Neural crest cell (in vitro differentiated cells): ENCODE results near the gene USP40. TPM values are rescaled to one million over a fixed set of nuclear protein-coding genes. Genes with fewer than 3 reads are reported as not detected.
A peak's percentile ranks its signal among the peaks of the same experiment; 100 is the strongest.

Source experiments
- DNase-seq: peaks from one replicate; pipeline ENCODE4 v3.0.0; 2021; ENCODE audit warnings: low read depth, mixed read lengths, low spot score
- H3K27ac Mint-ChIP-seq: one replicate; pipeline ENCODE4 v1.8.0; 2021; ENCODE audit warnings: mild to moderate bottlenecking, mixed read lengths; ENCODE audit not compliant: unreplicated experiment
- H3K27me3 Mint-ChIP-seq: 2 replicates; pipeline ENCODE4 v1.8.0; 2021; ENCODE audit warnings: low read depth, mild to moderate bottlenecking, mixed read lengths
- H3K36me3 Mint-ChIP-seq: 2 replicates; pipeline ENCODE4 v1.8.0; 2021; ENCODE audit warnings: low read depth, mild to moderate bottlenecking, mixed read lengths
- H3K4me1 Mint-ChIP-seq: 2 replicates; pipeline ENCODE4 v1.8.0; 2021; ENCODE audit warnings: mixed read lengths
- H3K4me3 Mint-ChIP-seq: one replicate; pipeline ENCODE4 v1.8.0; 2021; ENCODE audit warnings: mild to moderate bottlenecking, mixed read lengths
- H3K9me3 Mint-ChIP-seq: 2 replicates; pipeline ENCODE4 v1.8.0; 2021; ENCODE audit warnings: mixed read lengths
- total RNA-seq: library from RNA; stranded (reverse); gene quantifications from 2 replicates; pipeline ENCODE4 v1.2.1, GENCODE V29; 2021
- TF ChIP-seq, protein P1 (sequence below): fragments of 200-600 bp; sonication (generic); conservative IDR thresholded peaks from 2 replicates; pipeline ENCODE4 v1.5.0; 2021; ENCODE audit warnings: antibody characterized with exemption, mild to moderate bottlenecking

Gene USP40
- total RNA-seq, 1 donor from 2014 or later, result 25.3 TPM

DNA sequence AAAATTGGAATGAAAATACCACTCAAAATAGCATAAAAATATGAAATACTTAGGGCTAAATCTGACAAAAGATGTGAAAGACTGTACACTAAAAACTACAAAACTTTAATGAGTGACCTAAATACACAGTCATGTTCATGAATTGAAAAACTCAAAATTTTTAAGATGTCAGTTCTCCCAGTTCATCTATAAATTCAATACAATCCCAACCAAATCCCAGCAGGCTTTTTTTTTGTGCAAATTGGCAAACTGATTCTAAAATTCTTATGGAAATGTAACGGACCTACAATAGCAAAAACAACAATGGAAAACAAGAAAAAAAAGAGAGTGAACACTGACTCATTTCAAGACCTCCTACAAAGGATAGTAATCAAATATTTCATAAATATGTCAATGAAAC, 4.4 kb upstream of the USP40 start:
- DNase-seq, result no peak
- TF ChIP-seq, protein P1, sequence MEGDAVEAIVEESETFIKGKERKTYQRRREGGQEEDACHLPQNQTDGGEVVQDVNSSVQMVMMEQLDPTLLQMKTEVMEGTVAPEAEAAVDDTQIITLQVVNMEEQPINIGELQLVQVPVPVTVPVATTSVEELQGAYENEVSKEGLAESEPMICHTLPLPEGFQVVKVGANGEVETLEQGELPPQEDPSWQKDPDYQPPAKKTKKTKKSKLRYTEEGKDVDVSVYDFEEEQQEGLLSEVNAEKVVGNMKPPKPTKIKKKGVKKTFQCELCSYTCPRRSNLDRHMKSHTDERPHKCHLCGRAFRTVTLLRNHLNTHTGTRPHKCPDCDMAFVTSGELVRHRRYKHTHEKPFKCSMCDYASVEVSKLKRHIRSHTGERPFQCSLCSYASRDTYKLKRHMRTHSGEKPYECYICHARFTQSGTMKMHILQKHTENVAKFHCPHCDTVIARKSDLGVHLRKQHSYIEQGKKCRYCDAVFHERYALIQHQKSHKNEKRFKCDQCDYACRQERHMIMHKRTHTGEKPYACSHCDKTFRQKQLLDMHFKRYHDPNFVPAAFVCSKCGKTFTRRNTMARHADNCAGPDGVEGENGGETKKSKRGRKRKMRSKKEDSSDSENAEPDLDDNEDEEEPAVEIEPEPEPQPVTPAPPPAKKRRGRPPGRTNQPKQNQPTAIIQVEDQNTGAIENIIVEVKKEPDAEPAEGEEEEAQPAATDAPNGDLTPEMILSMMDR, result no peak
- H3K9me3 Mint-ChIP-seq, result no peaks in the 10 kb centered on the region
- peak overlapping the region; percentile 19 for H3K27ac Mint-ChIP-seq
- H3K36me3 Mint-ChIP-seq, result no peaks in the 10 kb centered on the region
- H3K27me3 Mint-ChIP-seq, result peaks cover 11% of the 10 kb centered on the region
- peaks cover under 1% of the 10 kb centered on the region for H3K4me1 Mint-ChIP-seq
- no peak overlapping the region for H3K4me3 Mint-ChIP-seq

DNA sequence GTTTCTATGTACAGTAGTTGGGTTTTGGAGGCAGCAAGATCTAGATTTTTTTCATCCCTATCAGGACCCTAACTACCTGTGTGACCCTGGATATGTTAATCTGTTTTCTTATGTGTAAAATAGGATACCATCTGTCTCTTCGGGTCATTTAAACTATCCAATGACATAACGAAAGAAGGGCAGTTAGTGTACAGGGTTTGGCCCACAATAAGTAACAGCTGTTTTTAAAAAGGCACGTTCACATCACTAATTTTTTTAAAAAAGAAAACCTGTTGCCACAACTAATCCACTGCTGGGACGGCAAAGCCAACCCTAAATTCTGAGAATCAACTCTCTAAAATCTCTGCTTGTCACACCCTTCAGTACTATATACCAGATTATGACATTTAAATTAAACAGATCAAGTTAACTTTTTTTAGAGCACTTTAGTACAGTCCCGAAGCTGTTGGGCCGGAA, 869 bp downstream of the USP40 start:
- Mint-ChIP-seq H3K36me3 (peaks cover 6% of the 10 kb centered on the region), H3K9me3 (no peaks in the 10 kb centered on the region), H3K27me3 (peaks cover 5% of the 10 kb centered on the region), H3K4me3 (peak overlapping the region; percentile 99), H3K27ac (peak overlapping the region; percentile 59), H3K4me1 (peaks cover 6% of the 10 kb centered on the region)
- no peak for DNase-seq
- TF ChIP-seq, protein P1, result no peak

DNA sequence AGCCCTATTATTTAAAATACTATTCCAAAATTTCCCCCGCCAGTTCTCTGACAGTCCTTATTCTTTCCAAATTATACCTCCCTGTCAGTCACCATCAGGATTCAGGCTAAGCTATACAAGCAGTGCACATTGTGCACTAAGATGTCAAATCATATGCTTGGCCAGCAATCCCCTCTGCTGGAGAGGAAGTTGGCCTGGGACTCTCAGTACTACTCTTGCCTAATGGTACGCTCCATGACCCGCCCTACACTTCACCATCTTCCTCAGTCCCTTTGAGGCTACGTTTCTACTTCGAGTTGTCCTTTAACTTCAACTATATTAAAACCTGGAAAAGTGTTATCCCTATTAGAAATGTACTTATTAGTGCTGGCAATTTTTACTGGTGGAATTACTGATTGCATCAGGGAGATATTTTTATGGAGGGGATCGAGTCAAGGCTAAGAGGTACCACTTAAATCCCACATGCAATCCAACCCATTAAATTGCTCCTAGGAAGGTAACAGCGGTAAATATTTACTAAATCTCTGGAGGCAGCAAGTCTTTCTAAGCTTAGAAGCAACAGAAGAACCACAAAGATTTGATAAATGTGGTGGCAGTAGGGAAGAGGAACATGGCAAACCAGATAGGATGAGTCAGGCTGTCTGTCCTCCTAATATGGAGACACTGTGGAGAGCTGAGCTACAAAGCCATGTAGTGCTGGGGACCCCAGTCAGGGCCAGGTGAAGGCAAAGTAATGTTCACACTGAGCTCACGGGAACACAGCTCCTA, 2.7 kb downstream of the USP40 start:
- H3K27ac Mint-ChIP-seq, result peak overlapping the region; percentile 36
- peaks cover 6% of the 10 kb centered on the region for H3K4me1 Mint-ChIP-seq
- peaks cover 11% of the 10 kb centered on the region for H3K36me3 Mint-ChIP-seq
- TF ChIP-seq, protein P1, result no peak
- no peaks in the 10 kb centered on the region for H3K9me3 Mint-ChIP-seq
- DNase-seq, result no peak
- peak overlapping the region; percentile 43 for H3K4me3 Mint-ChIP-seq
- peaks cover 2% of the 10 kb centered on the region for H3K27me3 Mint-ChIP-seq

GRCh38 chr2:233556881-233557736, 9.5 kb downstream of the USP40 start:
- TF ChIP-seq, protein P1, result no peak
- DNase-seq, result no peak
- Mint-ChIP-seq H3K9me3 (no peaks in the 10 kb centered on the region), H3K27me3 (no peaks in the 10 kb centered on the region), H3K36me3 (peaks cover 13% of the 10 kb centered on the region), H3K4me1 (peaks cover 10% of the 10 kb centered on the region), H3K4me3 (no peak overlapping the region), H3K27ac (peak overlapping the region; percentile 53)

GRCh38 chr2:233553366-233553765, 13.2 kb downstream of the USP40 start:
- TF ChIP-seq, protein P1, result no peak
- Mint-ChIP-seq H3K9me3 (no peaks in the 10 kb centered on the region), H3K27ac (no peak overlapping the region), H3K27me3 (no peaks in the 10 kb centered on the region), H3K36me3 (peaks cover 7% of the 10 kb centered on the region), H3K4me1 (peaks cover 10% of the 10 kb centered on the region), H3K4me3 (no peak overlapping the region)
- DNase-seq, result no peak
